Fibroblast of skin of scalp (primary cell): ENCODE measurements around the gene ARMH4.

Source experiments
- DNase-seq: peaks from one replicate; pipeline ENCODE4 v3.0.0-alpha.2; 2013

The ARMH4 gene

GRCh38 chr14:58096731-58097130, 55.3 kb downstream of the ARMH4 start:
- DNase-seq, result no peak

GRCh38 chr14:58091883-58092630, 60.0 kb downstream of the ARMH4 start:
- DNase-seq, result no peak

GRCh38 chr14:58089612-58090011, 62.4 kb downstream of the ARMH4 start:
- no peak for DNase-seq

GRCh38 chr14:58088961-58089360, 63.1 kb downstream of the ARMH4 start:
- peak; percentile 39 for DNase-seq

GRCh38 chr14:58085877-58086276, 66.1 kb downstream of the ARMH4 start:
- DNase-seq, result no peak

- DNase-seq, result peak; percentile 95
Measured at GRCh38 chr14:58082491-58083098, 69.4 kb downstream of the ARMH4 start.

- DNase-seq, result peak; percentile 49
Measured at GRCh38 chr14:58082011-58082410, 70.0 kb downstream of the ARMH4 start.

GRCh38 chr14:58078471-58078870, 73.5 kb downstream of the ARMH4 start:
- DNase-seq, result no peak

- DNase-seq, result peak; percentile 88
Measured at GRCh38 chr14:58078068-58078467, 73.9 kb downstream of the ARMH4 start.

GRCh38 chr14:58077621-58078020, 74.4 kb downstream of the ARMH4 start:
- DNase-seq, result peak; percentile 66

- no peak for DNase-seq
Measured at GRCh38 chr14:58073516-58073915, 78.5 kb downstream of the ARMH4 start.

- DNase-seq, result peak; percentile 72
Measured at GRCh38 chr14:58072288-58073071, 79.5 kb downstream of the ARMH4 start.

GRCh38 chr14:58071341-58071740, 80.7 kb downstream of the ARMH4 start:
- DNase-seq, result no peak

- DNase-seq, result no peak
Measured at GRCh38 chr14:58068306-58068705, 83.7 kb downstream of the ARMH4 start.

GRCh38 chr14:58066115-58066514, 85.9 kb downstream of the ARMH4 start:
- DNase-seq, result no peak

- no peak for DNase-seq
Measured at GRCh38 chr14:58061581-58061980, 90.4 kb downstream of the ARMH4 start.

- DNase-seq, result no peak
Measured at GRCh38 chr14:58060898-58061297, 91.1 kb downstream of the ARMH4 start.

- no peak for DNase-seq
Measured at GRCh38 chr14:58060077-58060476, 91.9 kb downstream of the ARMH4 start.

GRCh38 chr14:58059126-58059525, 92.9 kb downstream of the ARMH4 start:
- DNase-seq, result peak; percentile 68

GRCh38 chr14:58055497-58056010, 96.5 kb downstream of the ARMH4 start:
- no peak for DNase-seq

GRCh38 chr14:58054100-58054499, 97.9 kb downstream of the ARMH4 start:
- no peak for DNase-seq

GRCh38 chr14:58048219-58048618, 103.8 kb downstream of the ARMH4 start:
- no peak for DNase-seq

- no peak for DNase-seq
Measured at GRCh38 chr14:58027904-58028303, 124.1 kb downstream of the ARMH4 start.
